ENCODE results near the gene PAK5.
A peak's percentile ranks its signal among the peaks of the same experiment; 100 is the strongest.

Gene PAK5

GRCh38 chr20:9838378-9839295 lies at the start of gene PAK5:
Gene PAK5, minus strand, starts transcription at chr20:9839076. Its CDS starts 194,748 bp downstream, at chr20:9644328.
- peak; percentile 99 for DNase-seq

GRCh38 chr20:9887706-9888105 lies 48.8 kb upstream of the PAK5 start:
- DNase-seq, result no peak

- DNase-seq, result no peak
These were observed 47.4 kb upstream of the PAK5 start for GRCh38 chr20:9886227-9886626.

GRCh38 chr20:9884666-9885065 lies 45.8 kb upstream of the PAK5 start:
- DNase-seq, result no peak

GRCh38 chr20:9884061-9884460 lies 45.2 kb upstream of the PAK5 start:
- no peak for DNase-seq

GRCh38 chr20:9877932-9878495 lies 39.1 kb upstream of the PAK5 start:
- no peak for DNase-seq

- no peak for DNase-seq
These were observed 28.5 kb upstream of the PAK5 start for GRCh38 chr20:9867196-9867980.

GRCh38 chr20:9852566-9852965 lies 13.7 kb upstream of the PAK5 start:
- no peak for DNase-seq

- no peak for DNase-seq
These were observed 750 bp upstream of the PAK5 start for GRCh38 chr20:9839626-9840025.

GRCh38 chr20:9838035-9838377 lies 870 bp downstream of the PAK5 start:
- peak; percentile 64 for DNase-seq

GRCh38 chr20:9837634-9838033 lies 1.2 kb downstream of the PAK5 start:
- peak; percentile 58 for DNase-seq

GRCh38 chr20:9835302-9835701 lies 3.6 kb downstream of the PAK5 start:
- no peak for DNase-seq

- DNase-seq, result no peak
These were observed 7.8 kb downstream of the PAK5 start for GRCh38 chr20:9831032-9831431.

- no peak for DNase-seq
These were observed 9.0 kb downstream of the PAK5 start for GRCh38 chr20:9829835-9830234.

GRCh38 chr20:9817654-9818053 lies 21.2 kb downstream of the PAK5 start:
- DNase-seq, result no peak

- no peak for DNase-seq
These were observed 23.2 kb downstream of the PAK5 start for GRCh38 chr20:9815632-9816031.

GRCh38 chr20:9810738-9811137 lies 28.1 kb downstream of the PAK5 start:
- no peak for DNase-seq

GRCh38 chr20:9809271-9809670 lies 29.6 kb downstream of the PAK5 start:
- DNase-seq, result no peak

GRCh38 chr20:9808166-9808565 lies 30.7 kb downstream of the PAK5 start:
- peak; percentile 38 for DNase-seq

- DNase-seq, result peak; percentile 79
These were observed 31.7 kb downstream of the PAK5 start for GRCh38 chr20:9807136-9807535.

GRCh38 chr20:9800421-9800820 lies 38.5 kb downstream of the PAK5 start:
- no peak for DNase-seq

- no peak for DNase-seq
These were observed 44.0 kb downstream of the PAK5 start for GRCh38 chr20:9794831-9795230.

- DNase-seq, result no peak
These were observed 46.2 kb downstream of the PAK5 start for GRCh38 chr20:9792674-9793073.

GRCh38 chr20:9789131-9789530 lies 49.7 kb downstream of the PAK5 start:
- peak; percentile 20 for DNase-seq

Measured in NCI-H2171 (cell line).